K562 (cell line): ENCODE results near the gene NISCH.
A peak's percentile ranks its signal among the peaks of the same experiment; 100 is the strongest.

Experiments
- CAMTA2 ChIP-seq: fragments of 250-450 bp; sonication (Bioruptor Pico); conservative IDR thresholded peaks from 2 replicates; pipeline ENCODE4 v1.5.1; 2022
- CCNT2 ChIP-seq: IDR thresholded peaks from 2 replicates; pipeline ENCODE4 v1.6.1; 2011; ENCODE audit warnings: borderline replicate concordance, low read depth, mild to moderate bottlenecking, moderate library complexity, mixed read lengths, low read length; ENCODE audit not compliant: insufficient read length; ENCODE audit errors: extremely low read depth
- EZH2 ChIP-seq: IDR thresholded peaks from 2 replicates; pipeline ENCODE4 v1.6.1; 2012; ENCODE audit warnings: low read depth, mild to moderate bottlenecking, inconsistent platforms, low read length, borderline replicate concordance
- GTF2F1 ChIP-seq: IDR thresholded peaks from 2 replicates; pipeline ENCODE4 v1.6.1; 2011; ENCODE audit warnings: low read depth, low read length, improper control_type of control experiment
- ILK ChIP-seq: fragments of 450-650 bp; IDR thresholded peaks from 2 replicates; pipeline ENCODE4 v1.6.1; 2016; ENCODE audit warnings: missing genetic modification characterization, low read depth, mild to moderate bottlenecking, missing compliant biosample characterization, moderate library complexity, borderline replicate concordance
- POLR2A ChIP-seq: fragments of 450-650 bp; conservative IDR thresholded peaks from 2 replicates; pipeline ENCODE4 v1.6.1; 2016
- REST ChIP-seq, 2 experiments: fragments of 450-650 bp; formaldehyde crosslinking in 1 of 2; IDR thresholded peaks; 2 replicates each; pipeline versions ENCODE4 v1.4.0 to v1.6.1; 2014 to 2020; ENCODE audit warnings: mild to moderate bottlenecking in 2 of 2, borderline replicate concordance in 1 of 2, low read depth in 1 of 2
- ZKSCAN1 ChIP-seq: fragments of 150-350 bp; IDR thresholded peaks from 2 replicates; pipeline ENCODE4 v1.6.1; 2016; ENCODE audit warnings: low read depth, low read length
- ZNF318 ChIP-seq, 2 experiments: fragments of 450-650 bp; IDR thresholded peaks; 2 replicates each; pipeline ENCODE4 v1.6.1; 2016; ENCODE audit warnings: mild to moderate bottlenecking in 2 of 2, borderline replicate concordance in 1 of 2, low read depth in 1 of 2, moderate library complexity in 1 of 2
- TF ChIP-seq, protein P1 (sequence below): sonication (generic); formaldehyde crosslinking; IDR thresholded peaks from 2 replicates; pipeline ENCODE4 v1.5.0; 2020; ENCODE audit warnings: missing genetic modification reagents

DNA sequence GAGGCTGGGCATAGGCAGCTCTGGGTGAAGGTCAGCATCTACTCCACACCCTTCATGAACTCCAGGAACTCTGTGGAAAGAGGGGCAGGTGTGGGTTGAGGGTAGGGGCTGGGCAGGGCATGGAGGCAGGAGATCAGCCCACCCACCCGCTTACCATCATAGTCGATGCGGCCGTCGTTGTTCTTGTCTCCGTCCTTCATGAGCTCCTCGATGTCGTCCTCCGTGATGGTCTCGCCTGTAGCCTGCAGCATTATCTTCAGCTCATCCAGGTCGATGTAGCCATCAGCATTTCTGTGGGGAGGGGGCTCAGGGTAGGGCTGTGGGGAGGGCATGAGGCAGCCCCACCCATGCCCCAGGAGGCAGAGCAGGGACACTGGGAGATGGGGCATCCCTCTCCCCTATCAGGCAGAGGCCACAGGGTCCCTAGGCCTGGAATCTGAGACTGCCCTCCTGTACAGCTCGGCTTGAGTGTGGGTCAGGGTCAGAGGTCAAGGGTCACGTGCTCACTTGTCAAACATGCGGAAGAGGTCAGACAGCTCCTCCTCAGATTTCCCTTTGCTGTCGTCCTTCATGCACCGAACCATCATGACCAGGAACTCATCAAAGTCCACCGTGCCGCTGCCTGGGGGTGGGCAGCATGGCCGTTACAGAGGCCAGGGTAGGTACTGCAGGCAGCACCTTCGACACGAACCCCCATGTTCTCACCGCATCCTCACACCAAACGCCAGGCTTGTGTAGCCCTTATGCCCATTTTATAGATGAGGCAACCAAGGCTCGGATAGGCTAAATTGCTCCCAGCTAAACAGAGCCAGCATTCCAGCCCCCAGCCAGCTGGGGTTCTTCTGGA is 3.9 kb upstream of the NISCH start:
- TF ChIP-seq, protein P1, sequence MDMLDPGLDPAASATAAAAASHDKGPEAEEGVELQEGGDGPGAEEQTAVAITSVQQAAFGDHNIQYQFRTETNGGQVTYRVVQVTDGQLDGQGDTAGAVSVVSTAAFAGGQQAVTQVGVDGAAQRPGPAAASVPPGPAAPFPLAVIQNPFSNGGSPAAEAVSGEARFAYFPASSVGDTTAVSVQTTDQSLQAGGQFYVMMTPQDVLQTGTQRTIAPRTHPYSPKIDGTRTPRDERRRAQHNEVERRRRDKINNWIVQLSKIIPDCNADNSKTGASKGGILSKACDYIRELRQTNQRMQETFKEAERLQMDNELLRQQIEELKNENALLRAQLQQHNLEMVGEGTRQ, result peak; percentile 72
- TF ChIP-seq GTF2F1 (no peak), ZKSCAN1 (no peak), CAMTA2 (no peak), POLR2A (no peak), REST (IDR thresholded peaks at IDR 0.05; ENCODE audit: borderline replicate concordance) (no peak), REST (CRISPR knock-in tag; IDR thresholded peaks at IDR 0.05; ENCODE audit: low read depth) (no peak), ZNF318 (IDR thresholded peaks at IDR 0.05; ENCODE audit: borderline replicate concordance in 1 of 2, low read depth in 1 of 2) (no peak), ILK (tag) (no peak), EZH2 (no peak), CCNT2 (no peak)
